ENCODE measurements around the gene AUP1. TPM values are rescaled to one million over a fixed set of nuclear protein-coding genes. Genes with fewer than 3 reads are reported as not detected.
A peak's percentile ranks its signal among the peaks of the same experiment; 100 is the strongest.

Gene AUP1
- total and polyA plus RNA-seq, 9 of the 15 experiments (the other 6 are each of a cell fraction or from before 2014, with no cell fraction given), result 70.7 to 245 (median 165) TPM

- TF ChIP-seq ZNF398 (CRISPR knock-in tag; IDR thresholded peaks at IDR 0.05) (no peak), ZBTB17 (CRISPR knock-in tag; IDR thresholded peaks at IDR 0.05) (peak; percentile 89), HDAC3 (IDR thresholded peaks at IDR 0.05; ENCODE audit: borderline replicate concordance, partially characterized antibody) (no peak), MTF1 (CRISPR knock-in tag; IDR thresholded peaks at IDR 0.05; ENCODE audit: borderline replicate concordance) (no peak), ETV5 (CRISPR knock-in tag; IDR thresholded peaks at IDR 0.05; ENCODE audit: low read depth) (no peak), HDAC8 (tag; IDR thresholded peaks at IDR 0.05) (no peak), ZNF280A (IDR thresholded peaks at IDR 0.05; ENCODE audit: low read depth, partially characterized antibody) (no peak), ZNF3 (CRISPR knock-in tag; IDR thresholded peaks at IDR 0.05) (no peak), FOXK2 (conservative IDR thresholded peaks at IDR 0.05 in 1 of 2, IDR thresholded peaks at IDR 0.05 in 1 of 2; ENCODE audit: low read depth in 2 of 2) (no peak), SMARCA4 (IDR thresholded peaks at IDR 0.05) (no peak), ZNF212 (CRISPR knock-in tag; IDR thresholded peaks at IDR 0.05) (no peak), DACH1 (IDR thresholded peaks at IDR 0.05; ENCODE audit: partially characterized antibody) (no peak), ELF1 (tag; IDR thresholded peaks at IDR 0.05) (no peak), TFAM (CRISPR knock-in tag; conservative IDR thresholded peaks at IDR 0.05) (no peak), CCNT2 (IDR thresholded peaks at IDR 0.05; ENCODE audit: borderline replicate concordance, extremely low read depth, insufficient read length, low read depth, low read length) (peak; percentile 90), JUND (IDR thresholded peaks at IDR 0.05; ENCODE audit: borderline replicate concordance, low read depth, low read length) (0 out of 2 replicates have a peak, but pooled peaks have one; percentile 23), JUND (tag; IDR thresholded peaks at IDR 0.05; ENCODE audit: borderline replicate concordance, low read depth, low read length) (no peak; the same call in 2 of the 3 replicates), SUPT5H (IDR thresholded peaks at IDR 0.05) (peak; percentile 60), ESRRA (IDR thresholded peaks at IDR 0.05; ENCODE audit: borderline replicate concordance, low read depth) (peak; percentile 25; the same call in 1 of the 2 replicates), GTF2E2 (tag; IDR thresholded peaks at IDR 0.05) (no peak), ZFPM2 (CRISPR knock-in tag; IDR thresholded peaks at IDR 0.05) (no peak), ZNF586 (CRISPR knock-in tag; conservative IDR thresholded peaks at IDR 0.05) (no peak), TEAD2 (tag; IDR thresholded peaks at IDR 0.05) (no peak), NR1H2 (CRISPR knock-in tag; IDR thresholded peaks at IDR 0.05) (no peak), ETV1 (tag; conservative IDR thresholded peaks at IDR 0.05; ENCODE audit: low read depth) (no peak), CSDE1 (IDR thresholded peaks at IDR 0.05) (no peak)
Measured at GRCh38 chr2:74548900-74549826, 19.7 kb upstream of the AUP1 start (continued).

All from K562 (cell line).